AG09309 (cell line): ENCODE results near the gene NRM.

Experiments used
- DNase-seq: peaks from one replicate; pipeline ENCODE4 v3.0.0-alpha.2; 2010; ENCODE audit warnings: low read depth
- H3K4me3 ChIP-seq: 2 replicates; pipeline ENCODE4 v1.5.1; 2011; ENCODE audit warnings: mild to moderate bottlenecking, low read depth, low read length, moderate library complexity; ENCODE audit not compliant: control insufficient read depth
- TF ChIP-seq, protein P1 (sequence below): IDR thresholded peaks from 2 replicates; pipeline ENCODE4 v1.5.1; 2011; ENCODE audit warnings: mild to moderate bottlenecking, low read depth, low read length, inconsistent platforms; ENCODE audit not compliant: insufficient read depth, control insufficient read depth; ENCODE audit errors: missing control alignments

Gene NRM

DNA sequence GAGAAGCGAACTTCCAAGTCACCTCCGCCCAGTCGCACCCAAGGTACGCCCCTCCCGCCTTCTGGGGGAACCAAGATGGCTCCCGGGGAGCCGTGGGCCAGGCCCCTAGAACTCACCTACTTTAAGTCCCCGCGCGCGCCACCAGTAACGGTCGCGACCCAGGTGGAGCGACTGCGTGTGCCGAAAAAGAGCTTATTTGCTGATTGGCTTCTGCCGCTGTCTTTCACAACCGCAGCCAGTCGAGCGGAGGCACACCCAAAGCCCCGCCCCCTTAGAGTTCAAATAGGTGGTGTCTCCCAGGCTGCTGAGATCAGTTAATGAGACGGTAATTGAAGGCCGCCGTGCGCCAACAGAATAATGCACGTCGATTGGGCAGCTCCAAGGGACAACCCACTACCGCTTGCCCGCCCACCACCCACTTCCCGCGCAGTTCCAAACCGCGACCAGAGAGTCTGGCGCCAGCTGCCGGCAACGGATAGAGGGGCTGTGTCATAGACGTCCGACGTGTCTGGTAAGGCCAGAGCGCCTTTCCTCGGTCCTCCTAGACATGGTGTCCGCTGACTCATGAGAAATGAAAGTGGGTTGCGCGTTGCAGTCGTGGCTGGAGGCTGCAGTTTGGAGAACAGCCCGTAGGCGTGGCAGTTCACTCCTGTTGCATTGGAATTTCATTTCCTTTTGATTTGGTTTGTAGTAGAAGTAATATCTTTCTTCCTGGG lies 26.5 kb upstream of the NRM start, which contains the start of gene MDC1:
MDC1 (minus strand) TSS at position 153 of the 716 bp plus-strand sequence. CDS start 2,106 bp downstream, outside the sequence.
- H3K4me3 ChIP-seq = peak within 1 kb of the TSS; percentile 79
- peak; percentile 100 for DNase-seq
- TF ChIP-seq, protein P1, sequence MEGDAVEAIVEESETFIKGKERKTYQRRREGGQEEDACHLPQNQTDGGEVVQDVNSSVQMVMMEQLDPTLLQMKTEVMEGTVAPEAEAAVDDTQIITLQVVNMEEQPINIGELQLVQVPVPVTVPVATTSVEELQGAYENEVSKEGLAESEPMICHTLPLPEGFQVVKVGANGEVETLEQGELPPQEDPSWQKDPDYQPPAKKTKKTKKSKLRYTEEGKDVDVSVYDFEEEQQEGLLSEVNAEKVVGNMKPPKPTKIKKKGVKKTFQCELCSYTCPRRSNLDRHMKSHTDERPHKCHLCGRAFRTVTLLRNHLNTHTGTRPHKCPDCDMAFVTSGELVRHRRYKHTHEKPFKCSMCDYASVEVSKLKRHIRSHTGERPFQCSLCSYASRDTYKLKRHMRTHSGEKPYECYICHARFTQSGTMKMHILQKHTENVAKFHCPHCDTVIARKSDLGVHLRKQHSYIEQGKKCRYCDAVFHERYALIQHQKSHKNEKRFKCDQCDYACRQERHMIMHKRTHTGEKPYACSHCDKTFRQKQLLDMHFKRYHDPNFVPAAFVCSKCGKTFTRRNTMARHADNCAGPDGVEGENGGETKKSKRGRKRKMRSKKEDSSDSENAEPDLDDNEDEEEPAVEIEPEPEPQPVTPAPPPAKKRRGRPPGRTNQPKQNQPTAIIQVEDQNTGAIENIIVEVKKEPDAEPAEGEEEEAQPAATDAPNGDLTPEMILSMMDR = peak; percentile 31

DNA sequence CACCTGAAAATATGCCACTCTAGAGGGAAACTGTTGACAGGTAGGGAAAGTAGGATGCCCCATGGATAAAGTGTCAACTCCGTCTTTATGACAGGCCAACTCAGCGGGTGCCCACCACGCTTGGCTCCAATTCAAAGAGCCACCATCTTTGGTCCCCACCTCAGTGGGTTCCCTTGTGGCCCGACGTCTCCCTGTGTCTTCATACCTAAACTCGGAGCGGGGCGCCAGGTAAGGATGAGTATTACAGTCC lies 26.0 kb upstream of the NRM start:
- TF ChIP-seq, protein P1 = no peak
- H3K4me3 ChIP-seq = peak overlapping the region; percentile 79
- DNase-seq = no peak

DNA sequence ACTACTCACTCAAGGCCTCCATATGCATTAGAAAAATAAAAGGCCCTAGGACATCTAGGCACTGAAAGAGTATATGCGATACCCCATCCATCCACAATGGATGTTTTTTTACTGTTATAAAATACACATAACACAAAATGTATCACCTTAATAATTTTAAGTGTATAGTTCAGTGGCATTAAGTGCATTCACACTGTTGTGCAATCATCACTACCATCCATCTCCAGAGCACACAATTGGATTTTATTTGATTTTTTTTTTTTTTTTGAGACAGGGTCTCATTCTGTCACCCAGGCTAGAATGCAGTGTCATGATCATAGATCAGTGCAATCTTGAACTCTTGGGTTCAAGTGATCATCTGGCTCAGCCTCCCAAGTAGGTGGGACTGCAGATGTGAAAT lies 23.5 kb upstream of the NRM start:
- TF ChIP-seq, protein P1 = no peak

DNA sequence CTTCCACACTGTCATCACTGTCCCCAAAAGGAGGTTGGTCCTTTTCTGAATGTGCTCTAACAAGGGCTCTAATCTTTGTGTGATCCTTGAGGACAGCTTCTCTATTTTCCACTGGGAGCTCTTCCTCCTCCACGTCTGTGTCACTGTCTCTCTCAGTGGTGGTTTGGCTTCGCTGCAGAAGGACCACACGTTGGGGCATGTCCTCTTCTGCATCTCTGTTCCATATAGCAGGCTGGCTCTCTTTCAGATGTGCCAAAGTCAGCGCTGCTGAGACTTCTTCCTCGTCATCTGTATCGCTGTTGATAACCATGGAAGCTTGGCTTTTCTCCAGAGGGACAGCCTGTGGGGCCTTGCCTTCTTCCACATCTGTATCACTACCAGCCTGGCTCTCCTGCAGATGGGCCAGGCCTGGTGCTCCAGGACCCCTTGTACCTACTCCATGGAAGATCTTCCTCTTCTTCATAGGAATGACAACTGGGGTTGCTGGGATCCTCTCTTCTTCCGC lies 21.7 kb upstream of the NRM start:
- no peak overlapping the region for H3K4me3 ChIP-seq
- no peak for DNase-seq
- TF ChIP-seq, protein P1 = no peak

More for the DNA sequence above, 23.5 kb upstream of the NRM start:
- DNase-seq = no peak
- H3K4me3 ChIP-seq = no peak overlapping the region

DNA sequence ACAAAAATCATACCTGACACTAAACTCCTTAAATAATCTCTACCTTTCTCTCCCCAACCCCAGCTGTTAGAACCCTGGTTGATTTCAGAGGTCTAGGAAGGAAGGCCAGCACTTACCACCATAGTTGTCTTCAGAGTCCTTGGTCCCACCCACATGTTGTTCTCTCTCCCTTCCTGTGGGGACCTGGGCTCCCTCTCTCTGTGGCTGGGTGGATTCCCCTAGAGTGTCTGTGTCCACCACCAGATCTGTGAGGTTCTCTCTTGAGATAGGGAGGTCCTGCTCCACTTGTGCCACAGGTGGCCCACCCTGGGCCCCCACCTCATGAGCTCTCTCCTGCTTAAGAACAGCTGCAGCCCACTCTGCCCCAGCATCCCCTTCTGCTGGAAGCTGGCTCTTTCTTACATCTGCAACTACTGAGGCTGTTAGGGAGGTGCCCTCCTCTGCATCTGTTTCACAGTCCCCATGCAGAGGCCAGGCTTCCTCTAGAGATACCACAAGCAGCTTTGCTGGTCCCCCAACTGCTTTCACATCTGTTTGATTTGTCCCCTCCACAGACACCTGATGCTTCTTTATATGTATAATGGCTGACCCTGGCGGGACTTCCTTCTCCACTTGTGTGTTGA lies 21.1 kb upstream of the NRM start:
- DNase-seq = no peak
- H3K4me3 ChIP-seq = no peak overlapping the region
- TF ChIP-seq, protein P1 = no peak

DNA sequence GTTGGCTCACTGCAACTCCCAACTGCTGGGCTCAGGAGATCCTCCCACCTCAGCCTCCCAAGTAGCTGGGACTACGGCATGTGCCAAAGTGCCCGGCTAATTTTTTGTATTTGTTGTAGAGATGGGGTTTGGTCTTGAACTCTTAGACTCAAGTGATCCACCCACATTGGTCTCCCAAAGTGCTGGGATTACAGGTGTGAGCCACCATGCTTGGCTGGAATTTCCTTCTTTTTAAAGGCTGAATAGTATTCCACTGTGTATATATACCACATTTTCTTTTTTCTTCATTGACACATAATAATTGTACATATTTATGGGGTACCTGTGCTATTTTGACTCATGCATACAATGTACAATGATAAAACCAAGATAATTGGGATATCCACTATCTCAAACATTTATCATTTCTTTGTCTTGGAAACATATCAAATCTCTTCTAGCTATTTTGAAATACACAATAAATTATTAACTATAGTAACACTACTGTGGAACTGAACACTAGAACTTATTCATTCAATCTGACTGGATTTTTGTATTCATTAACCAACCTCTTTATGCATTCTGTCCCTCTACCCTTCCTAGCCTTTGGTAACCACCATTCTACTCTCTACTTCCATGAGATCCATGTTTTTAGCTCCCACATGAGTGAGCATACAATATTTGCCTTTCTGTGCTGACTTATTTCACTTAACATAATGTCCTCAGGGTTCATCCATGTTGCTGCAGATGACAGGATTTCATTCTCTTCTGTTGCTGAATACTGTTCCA lies 18.5 kb upstream of the NRM start:
- TF ChIP-seq, protein P1 = no peak
- no peak overlapping the region for H3K4me3 ChIP-seq
- DNase-seq = no peak
